SK-N-SH (cell line): ENCODE results near the gene BTBD9. TPM values are rescaled to one million over a fixed set of nuclear protein-coding genes. Genes with fewer than 3 reads are reported as not detected.

ENCODE experiments used
- CTCF ChIA-PET: fragments of 300-600, 350-600 bp; formaldehyde crosslinking; extraction: SDS; loops from one replicate; lab custom pipeline; 2021; lab: Yijun Ruan, JAX
- POLR2A ChIA-PET: fragments of 350-600 bp; sonication (Branson Sonifier 250); formaldehyde crosslinking; extraction: SDS; loops from one replicate; lab custom pipeline; 2020; ENCODE audit warnings: antibody characterized with exemption, inconsistent platforms; lab: Yijun Ruan, JAX
- DNase-seq: peaks from one replicate; pipeline ENCODE4 v3.0.0; 2012
- H2AFZ ChIP-seq: fragments of 200-600 bp; sonication (generic); 2 replicates; pipeline ENCODE4 v1.8.1; 2016; ENCODE audit warnings: antibody characterized with exemption, mild to moderate bottlenecking, low read depth
- H3F3A ChIP-seq: fragments of 200-600 bp; sonication (generic); replicated peaks from 2 replicates; pipeline ENCODE3; 2016; ENCODE audit warnings: antibody characterized with exemption, mild to moderate bottlenecking; ENCODE audit not compliant: insufficient read depth
- H3K27ac ChIP-seq, 2 experiments: fragments of 200-500 bp in 1 of 2; fragments of 200-600 bp in 1 of 2; sonication (Bioruptor generic) in 1 of 2; sonication (generic), shearing (Covaris generic) in 1 of 2; 2 replicates each; pipeline versions ENCODE4 v1.5.1 to v1.6.1; 2014 to 2016; ENCODE audit warnings: low read depth in 2 of 2, inconsistent platforms in 1 of 2, low read length in 1 of 2, mild to moderate bottlenecking in 1 of 2, mixed read lengths in 1 of 2
- H3K27me3 ChIP-seq: fragments of 200-600 bp; sonication (generic), shearing (Covaris generic); 2 replicates; pipeline ENCODE4 v1.6.1; 2016; ENCODE audit warnings: mixed run types; ENCODE audit not compliant: insufficient read depth
- H3K36me3 ChIP-seq, 2 experiments: fragments of 200-500 bp in 1 of 2; fragments of 200-600 bp in 1 of 2; sonication (Bioruptor generic) in 1 of 2; sonication (generic) in 1 of 2; replicated peaks in 1 of 2; 2 replicates each; pipeline versions ENCODE3 to v1.5.1; 2014 to 2016; ENCODE audit warnings: low read length in 1 of 2, mild to moderate bottlenecking in 1 of 2; ENCODE audit not compliant: insufficient read depth in 2 of 2, control insufficient read depth in 1 of 2
- H3K4me1 ChIP-seq, 2 experiments: fragments of 200-500 bp in 1 of 2; fragments of 200-600 bp in 1 of 2; sonication (Bioruptor generic) in 1 of 2; sonication (generic), shearing (Covaris generic) in 1 of 2; 2 replicates each; pipeline versions ENCODE4 v1.5.1 to v1.6.1; 2014 to 2016; ENCODE audit warnings: low read depth in 1 of 2, low read length in 1 of 2, mixed run types in 1 of 2; ENCODE audit not compliant: insufficient read depth in 2 of 2, control insufficient read depth in 1 of 2
- H3K4me2 ChIP-seq: fragments of 200-600 bp; sonication (generic), shearing (Covaris generic); 2 replicates; pipeline ENCODE4 v1.6.1; 2017; ENCODE audit warnings: mixed run types
- H3K4me3 ChIP-seq, 2 experiments: fragments of 200-500 bp in 1 of 2; fragments of 200-600 bp in 1 of 2; sonication (Bioruptor generic) in 1 of 2; sonication (generic), shearing (Covaris generic) in 1 of 2; 2 replicates each; pipeline versions ENCODE4 v1.5.1 to v1.8.1; 2014 to 2016; ENCODE audit warnings: low read depth in 2 of 2, inconsistent platforms in 1 of 2, low read length in 1 of 2, mild to moderate bottlenecking in 1 of 2, mixed read lengths in 1 of 2, moderate library complexity in 1 of 2
- H3K79me2 ChIP-seq: fragments of 200-600 bp; sonication (generic); 2 replicates; pipeline ENCODE4 v1.8.1; 2017; ENCODE audit warnings: mild to moderate bottlenecking; ENCODE audit not compliant: insufficient read depth
- H3K9ac ChIP-seq: fragments of 200-600 bp; sonication (generic); 2 replicates; pipeline ENCODE4 v1.6.1; 2017; ENCODE audit warnings: mixed run types
- H3K9me2 ChIP-seq: fragments of 200-600 bp; sonication (generic); 2 replicates; pipeline ENCODE4 v1.6.1; 2017; ENCODE audit warnings: mixed run types
- H3K9me3 ChIP-seq: fragments of 200-600 bp; sonication (generic); 2 replicates; pipeline ENCODE4 v1.6.1; 2017; ENCODE audit warnings: mixed run types, mild to moderate bottlenecking, moderate library complexity
- H4K20me1 ChIP-seq: fragments of 200-600 bp; sonication (generic); 2 replicates; pipeline ENCODE4 v1.6.1; 2017; ENCODE audit warnings: mild to moderate bottlenecking, mixed run types; ENCODE audit not compliant: insufficient read depth
- JUND ChIP-seq: IDR thresholded peaks from 2 replicates; pipeline ENCODE4 v1.4.0; 2012
- RAD21 ChIP-seq: IDR thresholded peaks from 2 replicates; pipeline ENCODE4 v1.6.1; 2012; ENCODE audit warnings: mild to moderate bottlenecking, low read length
- RXRA ChIP-seq: IDR thresholded peaks from 2 replicates; pipeline ENCODE4 v1.4.0; 2012; ENCODE audit warnings: low read depth, mild to moderate bottlenecking, borderline replicate concordance
- TCF12 ChIP-seq: IDR thresholded peaks from 2 replicates; pipeline ENCODE4 v1.4.0; 2012
- TEAD4 ChIP-seq: IDR thresholded peaks from 2 replicates; pipeline ENCODE4 v1.4.0; 2012; ENCODE audit warnings: mild to moderate bottlenecking, borderline replicate concordance; ENCODE audit not compliant: insufficient read depth
- WGBS: methylation state at CpG from one replicate; pipeline ENCODE4 v1.1.6; 2017; ENCODE audit warnings: low lambda C conversion rate; 5-methylcytosine and 5-hydroxymethylcytosine counted together
- polyA plus RNA-seq, 3 experiments: library from polyadenylated mRNA; depleted of rRNA; stranded (reverse); fragments of >200 nt; gene quantifications; 2 replicates each; pipeline ENCODE4 v1.2.3, GENCODE V29; 2012
- TF ChIP-seq, protein P1 (sequence below): IDR thresholded peaks from 2 replicates; pipeline ENCODE4; 2012
- TF ChIP-seq, protein P2 (sequence below): IDR thresholded peaks from 2 replicates; pipeline ENCODE4 v1.6.1; 2012; ENCODE audit warnings: mild to moderate bottlenecking, low read depth, low read length, moderate library complexity
- TF ChIP-seq, protein P3 (sequence below): fragments of 150-350 bp; IDR thresholded peaks from 2 replicates; pipeline ENCODE4 v1.6.1; 2017; ENCODE audit warnings: antibody characterized with exemption, low read length, low read depth, borderline replicate concordance
- TF ChIP-seq, protein P4 (sequence below): fragments of 200-600 bp; sonication (generic); IDR thresholded peaks from 2 replicates; pipeline ENCODE4 v1.6.1; 2017; ENCODE audit warnings: antibody characterized with exemption, mild to moderate bottlenecking, moderate library complexity
- TF ChIP-seq, protein P5 (sequence below): IDR thresholded peaks from 2 replicates; pipeline ENCODE4 v1.4.0; 2012; ENCODE audit warnings: low read depth, borderline replicate concordance

BTBD9 gene
- polyA plus RNA-seq, 1 of the 3 experiments (the other 2 are of a cell fraction), result 2.2 TPM

DNA sequence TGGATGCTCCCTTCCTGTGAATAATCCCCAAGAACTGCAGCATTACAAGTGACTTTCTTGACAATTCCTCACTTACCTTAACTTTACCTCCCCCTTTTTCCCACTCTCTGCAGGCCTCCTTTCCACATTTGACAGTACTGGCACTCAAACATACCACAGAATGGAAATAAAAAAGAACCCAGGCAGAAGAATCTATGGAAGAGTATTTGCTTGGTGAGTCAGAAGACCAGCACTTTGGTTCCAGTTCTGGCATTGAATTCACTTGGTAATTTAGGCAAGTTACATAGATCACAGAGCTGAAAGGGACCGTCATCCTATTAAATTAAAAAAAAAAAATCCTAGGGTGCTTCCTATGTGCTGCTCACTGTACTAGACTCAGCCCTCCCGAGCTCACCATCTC lies 55.0 kb downstream of the BTBD9 start:
- Histone ChIP-seq H3K4me3 (no peak overlapping the region), H2AFZ (no peak overlapping the region)
- TF ChIP-seq JUND (no peak), TEAD4 (no peak)
- TF ChIP-seq, protein P1, sequence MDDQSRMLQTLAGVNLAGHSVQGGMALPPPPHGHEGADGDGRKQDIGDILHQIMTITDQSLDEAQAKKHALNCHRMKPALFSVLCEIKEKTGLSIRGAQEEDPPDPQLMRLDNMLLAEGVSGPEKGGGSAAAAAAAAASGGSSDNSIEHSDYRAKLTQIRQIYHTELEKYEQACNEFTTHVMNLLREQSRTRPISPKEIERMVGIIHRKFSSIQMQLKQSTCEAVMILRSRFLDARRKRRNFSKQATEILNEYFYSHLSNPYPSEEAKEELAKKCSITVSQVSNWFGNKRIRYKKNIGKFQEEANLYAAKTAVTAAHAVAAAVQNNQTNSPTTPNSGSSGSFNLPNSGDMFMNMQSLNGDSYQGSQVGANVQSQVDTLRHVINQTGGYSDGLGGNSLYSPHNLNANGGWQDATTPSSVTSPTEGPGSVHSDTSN, result no peak
- TF ChIP-seq, protein P2, sequence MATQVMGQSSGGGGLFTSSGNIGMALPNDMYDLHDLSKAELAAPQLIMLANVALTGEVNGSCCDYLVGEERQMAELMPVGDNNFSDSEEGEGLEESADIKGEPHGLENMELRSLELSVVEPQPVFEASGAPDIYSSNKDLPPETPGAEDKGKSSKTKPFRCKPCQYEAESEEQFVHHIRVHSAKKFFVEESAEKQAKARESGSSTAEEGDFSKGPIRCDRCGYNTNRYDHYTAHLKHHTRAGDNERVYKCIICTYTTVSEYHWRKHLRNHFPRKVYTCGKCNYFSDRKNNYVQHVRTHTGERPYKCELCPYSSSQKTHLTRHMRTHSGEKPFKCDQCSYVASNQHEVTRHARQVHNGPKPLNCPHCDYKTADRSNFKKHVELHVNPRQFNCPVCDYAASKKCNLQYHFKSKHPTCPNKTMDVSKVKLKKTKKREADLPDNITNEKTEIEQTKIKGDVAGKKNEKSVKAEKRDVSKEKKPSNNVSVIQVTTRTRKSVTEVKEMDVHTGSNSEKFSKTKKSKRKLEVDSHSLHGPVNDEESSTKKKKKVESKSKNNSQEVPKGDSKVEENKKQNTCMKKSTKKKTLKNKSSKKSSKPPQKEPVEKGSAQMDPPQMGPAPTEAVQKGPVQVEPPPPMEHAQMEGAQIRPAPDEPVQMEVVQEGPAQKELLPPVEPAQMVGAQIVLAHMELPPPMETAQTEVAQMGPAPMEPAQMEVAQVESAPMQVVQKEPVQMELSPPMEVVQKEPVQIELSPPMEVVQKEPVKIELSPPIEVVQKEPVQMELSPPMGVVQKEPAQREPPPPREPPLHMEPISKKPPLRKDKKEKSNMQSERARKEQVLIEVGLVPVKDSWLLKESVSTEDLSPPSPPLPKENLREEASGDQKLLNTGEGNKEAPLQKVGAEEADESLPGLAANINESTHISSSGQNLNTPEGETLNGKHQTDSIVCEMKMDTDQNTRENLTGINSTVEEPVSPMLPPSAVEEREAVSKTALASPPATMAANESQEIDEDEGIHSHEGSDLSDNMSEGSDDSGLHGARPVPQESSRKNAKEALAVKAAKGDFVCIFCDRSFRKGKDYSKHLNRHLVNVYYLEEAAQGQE, result no peak
- TF ChIP-seq, all 33 proteins: peak for 0
- CTCF ChIA-PET, result interaction anchor here (1.4 kb wide), 1 partner anchor 91 kb away, joined by 4 read pairs; no protein-coding TSS in a partner anchor
- no peaks in the 10 kb centered on the region for H3K9me2 ChIP-seq
- H3K79me2 ChIP-seq, result no peaks in the 10 kb centered on the region
- no peaks in the 10 kb centered on the region for H4K20me1 ChIP-seq
- DNase-seq, result no peak
- no peaks in the 10 kb centered on the region for H3K27me3 ChIP-seq
- H3K9me3 ChIP-seq, result no peaks in the 10 kb centered on the region
- no peak overlapping the region for H3K27ac ChIP-seq
- peaks cover 0 to 7% of the 10 kb centered on the region in 2 experiments for H3K36me3 ChIP-seq
- POLR2A ChIA-PET, result no interaction called here
- H3K4me1 ChIP-seq, result no peaks in the 10 kb centered on the region
- H3F3A ChIP-seq, result no peaks in the 10 kb centered on the region
- H3K9ac ChIP-seq, result no peak overlapping the region
- WGBS, result 92% methylated on average over 2 of the region's 2 CpGs
- no peak overlapping the region for H3K4me2 ChIP-seq

DNA sequence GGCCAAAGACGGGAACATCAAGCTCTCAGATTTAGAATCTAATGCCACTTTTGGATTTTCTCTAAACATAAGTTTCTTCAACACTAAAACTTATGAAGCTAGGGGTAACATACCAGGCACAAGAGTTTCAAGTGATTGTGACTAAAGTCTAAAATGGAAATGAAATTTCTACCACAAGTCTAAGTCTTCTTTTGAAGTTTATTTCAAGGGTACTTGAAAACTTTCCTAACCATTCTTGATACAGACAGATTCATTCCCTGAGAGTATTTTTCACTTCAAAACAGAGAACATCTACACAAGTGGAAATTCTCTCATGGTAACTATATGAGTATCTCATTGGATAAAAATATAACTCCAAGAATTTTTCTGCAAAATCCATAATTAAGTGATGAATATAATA lies 56.2 kb downstream of the BTBD9 start:
- 89% methylated on average over 1 of the region's 1 CpG for WGBS
- POLR2A ChIA-PET, result no interaction called here

More for the DNA sequence above, 56.2 kb downstream of the BTBD9 start:
- Histone ChIP-seq H3K36me3 (peaks cover 2 to 14% of the 10 kb centered on the region in 2 experiments), H3K27ac (no peak overlapping the region), H3F3A (no peaks in the 10 kb centered on the region), H3K27me3 (no peaks in the 10 kb centered on the region), H3K4me3 (no peak overlapping the region), H3K4me1 (no peaks in the 10 kb centered on the region), H3K9me3 (no peaks in the 10 kb centered on the region), H3K4me2 (no peak overlapping the region), H3K9me2 (no peaks in the 10 kb centered on the region), H4K20me1 (no peaks in the 10 kb centered on the region), H2AFZ (no peak overlapping the region), H3K9ac (no peak overlapping the region), H3K79me2 (no peaks in the 10 kb centered on the region)
- no peak for TF ChIP-seq TCF12
- TF ChIP-seq, protein P3, sequence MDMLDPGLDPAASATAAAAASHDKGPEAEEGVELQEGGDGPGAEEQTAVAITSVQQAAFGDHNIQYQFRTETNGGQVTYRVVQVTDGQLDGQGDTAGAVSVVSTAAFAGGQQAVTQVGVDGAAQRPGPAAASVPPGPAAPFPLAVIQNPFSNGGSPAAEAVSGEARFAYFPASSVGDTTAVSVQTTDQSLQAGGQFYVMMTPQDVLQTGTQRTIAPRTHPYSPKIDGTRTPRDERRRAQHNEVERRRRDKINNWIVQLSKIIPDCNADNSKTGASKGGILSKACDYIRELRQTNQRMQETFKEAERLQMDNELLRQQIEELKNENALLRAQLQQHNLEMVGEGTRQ, result no peak
- no peak for TF ChIP-seq RAD21
- no peak for TF ChIP-seq RXRA
- TF ChIP-seq, protein P2, result no peak
- TF ChIP-seq, protein P4, sequence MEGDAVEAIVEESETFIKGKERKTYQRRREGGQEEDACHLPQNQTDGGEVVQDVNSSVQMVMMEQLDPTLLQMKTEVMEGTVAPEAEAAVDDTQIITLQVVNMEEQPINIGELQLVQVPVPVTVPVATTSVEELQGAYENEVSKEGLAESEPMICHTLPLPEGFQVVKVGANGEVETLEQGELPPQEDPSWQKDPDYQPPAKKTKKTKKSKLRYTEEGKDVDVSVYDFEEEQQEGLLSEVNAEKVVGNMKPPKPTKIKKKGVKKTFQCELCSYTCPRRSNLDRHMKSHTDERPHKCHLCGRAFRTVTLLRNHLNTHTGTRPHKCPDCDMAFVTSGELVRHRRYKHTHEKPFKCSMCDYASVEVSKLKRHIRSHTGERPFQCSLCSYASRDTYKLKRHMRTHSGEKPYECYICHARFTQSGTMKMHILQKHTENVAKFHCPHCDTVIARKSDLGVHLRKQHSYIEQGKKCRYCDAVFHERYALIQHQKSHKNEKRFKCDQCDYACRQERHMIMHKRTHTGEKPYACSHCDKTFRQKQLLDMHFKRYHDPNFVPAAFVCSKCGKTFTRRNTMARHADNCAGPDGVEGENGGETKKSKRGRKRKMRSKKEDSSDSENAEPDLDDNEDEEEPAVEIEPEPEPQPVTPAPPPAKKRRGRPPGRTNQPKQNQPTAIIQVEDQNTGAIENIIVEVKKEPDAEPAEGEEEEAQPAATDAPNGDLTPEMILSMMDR, result no peak
- TF ChIP-seq, protein P5, sequence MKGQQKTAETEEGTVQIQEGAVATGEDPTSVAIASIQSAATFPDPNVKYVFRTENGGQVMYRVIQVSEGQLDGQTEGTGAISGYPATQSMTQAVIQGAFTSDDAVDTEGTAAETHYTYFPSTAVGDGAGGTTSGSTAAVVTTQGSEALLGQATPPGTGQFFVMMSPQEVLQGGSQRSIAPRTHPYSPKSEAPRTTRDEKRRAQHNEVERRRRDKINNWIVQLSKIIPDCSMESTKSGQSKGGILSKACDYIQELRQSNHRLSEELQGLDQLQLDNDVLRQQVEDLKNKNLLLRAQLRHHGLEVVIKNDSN, result no peak
- DNase-seq, result no peak
- CTCF ChIA-PET, result interaction anchor here (1.5 to 2.1 kb wide), 4 partner anchors 10 to 17 kb away, joined by 4 to 9 read pairs (median 4); no protein-coding TSS in a partner anchor
